Panc1 (cell line): Measurements from ENCODE around the gene COMMD9. TPM values are rescaled to one million over a fixed set of nuclear protein-coding genes. Genes with fewer than 3 reads are reported as not detected.

Experiments
- ATAC-seq: fragments of 200-7000 bp; cut with Tn5 transposase; 2 replicates; pipeline ENCODE4 v1.9.1; 2020; ENCODE audit warnings: mild to moderate bottlenecking, moderate library complexity
- BruUV-seq: library from RNA; stranded (reverse); fragments of 400-500 nt; replicated peaks from 2 replicates; lab custom pipeline; 2021; lab: Mats Ljungman, UMichigan
- CTCF ChIA-PET: fragments of 300-600 bp; sonication (Branson Sonifier 250); formaldehyde crosslinking; loops from one replicate; lab custom pipeline; 2022; ENCODE audit warnings: antibody characterized with exemption; lab: Charles Lee
- POLR2A ChIA-PET: fragments of 300-600 bp; sonication (Branson Sonifier 250); formaldehyde crosslinking; loops from one replicate; lab custom pipeline; 2022; ENCODE audit warnings: antibody characterized with exemption; lab: Charles Lee
- DNase-seq: peaks from one replicate; pipeline ENCODE4 v3.0.0-alpha.2; 2010; ENCODE audit warnings: low read depth, low spot score
- H3K27ac ChIP-seq: 2 replicates; pipeline ENCODE4 v1.5.1; 2011; ENCODE audit warnings: mild to moderate bottlenecking, low read length, inconsistent platforms
- H3K27me3 ChIP-seq: fragments of 200-500 bp; sonication (Bioruptor generic); 2 replicates; pipeline ENCODE4 v1.6.0; 2014; ENCODE audit warnings: low read length, inconsistent platforms; ENCODE audit not compliant: control insufficient read depth, insufficient read depth
- H3K36me3 ChIP-seq: fragments of 200-500 bp; sonication (Bioruptor generic); 2 replicates; pipeline ENCODE4 v1.5.1; 2014; ENCODE audit warnings: inconsistent platforms, mild to moderate bottlenecking, low read length, moderate library complexity; ENCODE audit not compliant: control insufficient read depth, insufficient read depth
- H3K4me1 ChIP-seq: 2 replicates; pipeline ENCODE4 v1.5.1; 2011; ENCODE audit warnings: inconsistent platforms, mild to moderate bottlenecking, low read length, moderate library complexity; ENCODE audit not compliant: control insufficient read depth, insufficient read depth
- H3K4me3 ChIP-seq, 2 experiments: 2 replicates each; pipeline ENCODE4 v1.5.1; 2011 to 2012; ENCODE audit warnings: low read depth in 2 of 2, low read length in 2 of 2, mild to moderate bottlenecking in 2 of 2, inconsistent platforms in 1 of 2, moderate library complexity in 1 of 2
- H3K9me3 ChIP-seq: fragments of 200-500 bp; sonication (Bioruptor generic); 2 replicates; pipeline ENCODE4 v1.5.1; 2014; ENCODE audit warnings: low read depth, mild to moderate bottlenecking, inconsistent platforms, low read length, moderate library complexity; ENCODE audit not compliant: control insufficient read depth, insufficient read depth
- POLR2AphosphoS5 ChIP-seq: IDR thresholded peaks from 2 replicates; pipeline ENCODE4 v1.6.1; 2012; ENCODE audit warnings: mild to moderate bottlenecking, low read depth, low read length, moderate library complexity
- SIN3A ChIP-seq: IDR thresholded peaks from 2 replicates; pipeline ENCODE4 v1.6.1; 2012; ENCODE audit warnings: low read depth, mild to moderate bottlenecking, low read length, moderate library complexity, borderline replicate concordance; ENCODE audit not compliant: insufficient read depth
- TCF7L2 ChIP-seq: IDR thresholded peaks from 2 replicates; pipeline ENCODE4 v1.6.1; 2011; ENCODE audit warnings: mild to moderate bottlenecking, low read depth, low read length, inconsistent platforms
- in situ Hi-C: cut with HindIII; loops from 2 replicates; pipeline ENCODE4 v1.10.0; 2016; ENCODE audit warnings: low sequenced_read_pairs, low pct_unique_long_range_greater_than_20kb
- intact Hi-C: fragments of 100-400 bp; cut with micrococcal nuclease; formaldehyde crosslinking; loops from one replicate; pipeline ENCODE4 v1.10.0; 2022; ENCODE audit not compliant: unreplicated experiment
- total RNA-seq: library from RNA; stranded (reverse); gene quantifications from one replicate; pipeline ENCODE4 v1.2.1, GENCODE V29; 2021; ENCODE audit not compliant: unreplicated experiment
- TF ChIP-seq, protein P1 (sequence below), 2 experiments: IDR thresholded peaks; 2 replicates each; pipeline ENCODE4 v1.6.1; 2011 to 2012; ENCODE audit warnings: low read depth in 2 of 2, control low read depth in 1 of 2, low read length in 1 of 2, mild to moderate bottlenecking in 1 of 2, moderate library complexity in 1 of 2; ENCODE audit not compliant: insufficient read depth in 1 of 2
- TF ChIP-seq, protein P2 (sequence below): fragments of 450-650 bp; IDR thresholded peaks from 2 replicates; pipeline ENCODE4 v1.5.1; 2017; ENCODE audit warnings: mild to moderate bottlenecking

Gene COMMD9
- total RNA-seq, 1 experiment from 2014 or later = 41.8 TPM

DNA sequence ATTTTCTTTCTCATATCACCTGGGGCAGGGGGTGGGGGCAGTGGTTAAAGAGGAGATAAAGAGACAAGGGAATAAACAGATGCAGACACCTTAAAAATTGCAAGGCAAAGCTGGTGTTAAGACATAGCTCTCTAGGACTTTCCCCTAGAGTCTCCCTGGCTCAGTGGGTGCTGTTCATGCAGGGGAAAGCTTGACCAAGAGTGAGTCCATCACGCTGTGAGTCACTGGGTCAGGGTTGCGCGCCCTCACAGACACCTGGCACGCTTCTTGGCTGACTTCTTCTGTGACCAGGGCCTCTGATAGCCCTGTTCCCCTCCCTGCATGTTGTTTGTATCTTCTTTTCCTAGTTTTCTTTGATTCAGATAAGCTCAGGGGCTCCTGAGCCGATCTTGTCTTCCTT, 31.9 kb downstream of the COMMD9 start:
- no peaks in the 10 kb centered on the region for H3K36me3 ChIP-seq
- intact Hi-C loops (loop anchor here (10.0 kb wide), 1 partner anchor 103 kb away; no protein-coding TSS in a partner anchor), in situ Hi-C loops (no loop called here)
- ATAC-seq = no peak
- ChIA-PET POLR2A (no interaction called here), CTCF (interaction anchor here (2.7 kb wide), 1 partner anchor 435 kb away, joined by 32 read pairs; no protein-coding TSS in a partner anchor)
- H3K27ac ChIP-seq = no peak overlapping the region
- no peak for DNase-seq
- no peak for TF ChIP-seq POLR2AphosphoS5
- TF ChIP-seq, protein P1, sequence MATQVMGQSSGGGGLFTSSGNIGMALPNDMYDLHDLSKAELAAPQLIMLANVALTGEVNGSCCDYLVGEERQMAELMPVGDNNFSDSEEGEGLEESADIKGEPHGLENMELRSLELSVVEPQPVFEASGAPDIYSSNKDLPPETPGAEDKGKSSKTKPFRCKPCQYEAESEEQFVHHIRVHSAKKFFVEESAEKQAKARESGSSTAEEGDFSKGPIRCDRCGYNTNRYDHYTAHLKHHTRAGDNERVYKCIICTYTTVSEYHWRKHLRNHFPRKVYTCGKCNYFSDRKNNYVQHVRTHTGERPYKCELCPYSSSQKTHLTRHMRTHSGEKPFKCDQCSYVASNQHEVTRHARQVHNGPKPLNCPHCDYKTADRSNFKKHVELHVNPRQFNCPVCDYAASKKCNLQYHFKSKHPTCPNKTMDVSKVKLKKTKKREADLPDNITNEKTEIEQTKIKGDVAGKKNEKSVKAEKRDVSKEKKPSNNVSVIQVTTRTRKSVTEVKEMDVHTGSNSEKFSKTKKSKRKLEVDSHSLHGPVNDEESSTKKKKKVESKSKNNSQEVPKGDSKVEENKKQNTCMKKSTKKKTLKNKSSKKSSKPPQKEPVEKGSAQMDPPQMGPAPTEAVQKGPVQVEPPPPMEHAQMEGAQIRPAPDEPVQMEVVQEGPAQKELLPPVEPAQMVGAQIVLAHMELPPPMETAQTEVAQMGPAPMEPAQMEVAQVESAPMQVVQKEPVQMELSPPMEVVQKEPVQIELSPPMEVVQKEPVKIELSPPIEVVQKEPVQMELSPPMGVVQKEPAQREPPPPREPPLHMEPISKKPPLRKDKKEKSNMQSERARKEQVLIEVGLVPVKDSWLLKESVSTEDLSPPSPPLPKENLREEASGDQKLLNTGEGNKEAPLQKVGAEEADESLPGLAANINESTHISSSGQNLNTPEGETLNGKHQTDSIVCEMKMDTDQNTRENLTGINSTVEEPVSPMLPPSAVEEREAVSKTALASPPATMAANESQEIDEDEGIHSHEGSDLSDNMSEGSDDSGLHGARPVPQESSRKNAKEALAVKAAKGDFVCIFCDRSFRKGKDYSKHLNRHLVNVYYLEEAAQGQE (IDR thresholded peaks at IDR 0.05; ENCODE audit: insufficient read depth in 1 of 2, low read depth in 2 of 2, low read length in 1 of 2) = no peak
- TF ChIP-seq TCF7L2 = no peak
- TF ChIP-seq SIN3A = no peak
- TF ChIP-seq, protein P2, sequence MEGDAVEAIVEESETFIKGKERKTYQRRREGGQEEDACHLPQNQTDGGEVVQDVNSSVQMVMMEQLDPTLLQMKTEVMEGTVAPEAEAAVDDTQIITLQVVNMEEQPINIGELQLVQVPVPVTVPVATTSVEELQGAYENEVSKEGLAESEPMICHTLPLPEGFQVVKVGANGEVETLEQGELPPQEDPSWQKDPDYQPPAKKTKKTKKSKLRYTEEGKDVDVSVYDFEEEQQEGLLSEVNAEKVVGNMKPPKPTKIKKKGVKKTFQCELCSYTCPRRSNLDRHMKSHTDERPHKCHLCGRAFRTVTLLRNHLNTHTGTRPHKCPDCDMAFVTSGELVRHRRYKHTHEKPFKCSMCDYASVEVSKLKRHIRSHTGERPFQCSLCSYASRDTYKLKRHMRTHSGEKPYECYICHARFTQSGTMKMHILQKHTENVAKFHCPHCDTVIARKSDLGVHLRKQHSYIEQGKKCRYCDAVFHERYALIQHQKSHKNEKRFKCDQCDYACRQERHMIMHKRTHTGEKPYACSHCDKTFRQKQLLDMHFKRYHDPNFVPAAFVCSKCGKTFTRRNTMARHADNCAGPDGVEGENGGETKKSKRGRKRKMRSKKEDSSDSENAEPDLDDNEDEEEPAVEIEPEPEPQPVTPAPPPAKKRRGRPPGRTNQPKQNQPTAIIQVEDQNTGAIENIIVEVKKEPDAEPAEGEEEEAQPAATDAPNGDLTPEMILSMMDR = no peak
- no peaks in the 10 kb centered on the region for H3K4me1 ChIP-seq
- H3K9me3 ChIP-seq = no peaks in the 10 kb centered on the region
- H3K27me3 ChIP-seq = no peaks in the 10 kb centered on the region
- H3K4me3 ChIP-seq = no peak overlapping the region
- no TSS peak for BruUV-seq

DNA sequence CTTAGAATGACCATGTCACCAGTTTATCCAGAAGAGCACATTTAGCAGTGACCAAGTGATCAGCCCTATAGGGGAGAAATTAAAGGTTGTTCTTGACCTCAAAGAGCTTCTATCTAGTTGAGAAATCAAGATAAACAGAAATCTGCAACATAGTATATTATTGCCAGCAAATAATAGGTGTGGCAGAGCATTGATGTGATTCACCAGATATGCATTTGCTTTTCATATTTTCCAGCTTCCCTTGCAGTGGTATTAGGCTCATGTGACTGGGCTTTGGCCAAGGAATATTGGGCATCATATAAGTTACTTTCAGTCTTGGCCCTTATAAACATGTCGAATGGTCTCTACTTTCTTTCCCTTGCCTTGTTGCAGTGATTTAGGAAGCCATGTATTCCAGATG, 34.5 kb downstream of the COMMD9 start:
- POLR2A ChIA-PET = no interaction called here
- H3K27ac ChIP-seq = no peak overlapping the region
- ATAC-seq = no peak

More for the DNA sequence above, 34.5 kb downstream of the COMMD9 start:
- DNase-seq = no peak
- BruUV-seq = no TSS peak
- no peaks in the 10 kb centered on the region for H3K9me3 ChIP-seq
- H3K36me3 ChIP-seq = no peaks in the 10 kb centered on the region
- CTCF ChIA-PET = no interaction called here
- H3K27me3 ChIP-seq = no peaks in the 10 kb centered on the region
- in situ Hi-C loops = no loop called here
- no peaks in the 10 kb centered on the region for H3K4me1 ChIP-seq
- intact Hi-C loops = loop anchor here (10.0 kb wide), 1 partner anchor 100 kb away; no protein-coding TSS in a partner anchor
- no peak for TF ChIP-seq SIN3A
- TF ChIP-seq, protein P1 (IDR thresholded peaks at IDR 0.05; ENCODE audit: insufficient read depth in 1 of 2, low read depth in 2 of 2, low read length in 1 of 2) = no peak
- no peak for TF ChIP-seq POLR2AphosphoS5
- TF ChIP-seq, protein P2 = no peak
- TF ChIP-seq TCF7L2 = no peak
- H3K4me3 ChIP-seq = no peak overlapping the region
